Activated T-cell treated with anti-CD3 and anti-CD28 coated beads, Interleukin-2, amount 50 U/mL, for 24 hours (primary cell): Measurements from ENCODE around the gene CLK2.

ENCODE experiments used
- DNase-seq: peaks from one replicate; pipeline ENCODE4 v3.0.0-alpha.2; 2020
- H3K27ac Mint-ChIP-seq: 2 replicates; pipeline ENCODE4 v1.8.0; 2020; ENCODE audit warnings: mild to moderate bottlenecking, mixed read lengths
- H3K27me3 Mint-ChIP-seq: 2 replicates; pipeline ENCODE4 v1.8.0; 2020; ENCODE audit warnings: mixed read lengths
- H3K36me3 Mint-ChIP-seq: 2 replicates; pipeline ENCODE4 v1.8.0; 2020; ENCODE audit warnings: low read depth, mixed read lengths
- H3K4me1 Mint-ChIP-seq: 2 replicates; pipeline ENCODE4 v1.8.0; 2020; ENCODE audit warnings: low read depth, mixed read lengths
- H3K4me3 Mint-ChIP-seq: 2 replicates; pipeline ENCODE4 v1.8.0; 2020; ENCODE audit warnings: mild to moderate bottlenecking, moderate library complexity, mixed read lengths
- H3K9me3 Mint-ChIP-seq: 2 replicates; pipeline ENCODE4 v1.8.0; 2020; ENCODE audit warnings: mixed read lengths

The CLK2 gene

GRCh38 chr1:155273343-155274245, at the start of gene CLK2:
Gene CLK2, minus strand, starts transcription at chr1:155273504. Its CDS starts 2,527 bp downstream, at chr1:155270977.
- peak within 1 kb of the TSS; percentile 94 for H3K27ac Mint-ChIP-seq
- no peaks in the 10 kb centered on the region for H3K9me3 Mint-ChIP-seq
- peaks cover 47% of the 10 kb centered on the region for H3K4me1 Mint-ChIP-seq
- H3K27me3 Mint-ChIP-seq, result no peaks in the 10 kb centered on the region
- DNase-seq, result peak; percentile 97
- peak within 1 kb of the TSS; percentile 90 for H3K4me3 Mint-ChIP-seq
- H3K36me3 Mint-ChIP-seq, result peaks cover 42% of the 10 kb centered on the region

- H3K27ac Mint-ChIP-seq, result peak overlapping the region; percentile 63
- peaks cover 46% of the 10 kb centered on the region for H3K4me1 Mint-ChIP-seq
- H3K36me3 Mint-ChIP-seq, result peaks cover 61% of the 10 kb centered on the region
- peak overlapping the region; percentile 82 for H3K4me3 Mint-ChIP-seq
- H3K27me3 Mint-ChIP-seq, result no peaks in the 10 kb centered on the region
- no peaks in the 10 kb centered on the region for H3K9me3 Mint-ChIP-seq
- no peak for DNase-seq
Observed at GRCh38 chr1:155322571-155322952, 49.3 kb upstream of the CLK2 start.

- H3K9me3 Mint-ChIP-seq, result no peaks in the 10 kb centered on the region
- H3K27ac Mint-ChIP-seq, result peak overlapping the region; percentile 63
- peaks cover 40% of the 10 kb centered on the region for H3K4me1 Mint-ChIP-seq
- no peaks in the 10 kb centered on the region for H3K27me3 Mint-ChIP-seq
- peak overlapping the region; percentile 82 for H3K4me3 Mint-ChIP-seq
- DNase-seq, result no peak
- H3K36me3 Mint-ChIP-seq, result peaks cover 62% of the 10 kb centered on the region
Observed at GRCh38 chr1:155321639-155322503, 48.6 kb upstream of the CLK2 start.

- no peaks in the 10 kb centered on the region for H3K27me3 Mint-ChIP-seq
- H3K4me1 Mint-ChIP-seq, result peaks cover 37% of the 10 kb centered on the region
- no peaks in the 10 kb centered on the region for H3K9me3 Mint-ChIP-seq
- DNase-seq, result peak; percentile 85
- peak within 1 kb of the TSS; percentile 82 for H3K4me3 Mint-ChIP-seq
- peaks cover 63% of the 10 kb centered on the region for H3K36me3 Mint-ChIP-seq
- H3K27ac Mint-ChIP-seq, result peak within 1 kb of the TSS; percentile 70
Observed at GRCh38 chr1:155320661-155321617, 47.6 kb upstream of the CLK2 start, which contains the start of gene RUSC1. Gene RUSC1, plus strand, starts transcription at chr1:155320894. Its CDS starts 880 bp downstream, at chr1:155321774.

- Mint-ChIP-seq H3K27ac (peak overlapping the region; percentile 70), H3K27me3 (no peaks in the 10 kb centered on the region), H3K4me1 (peaks cover 31% of the 10 kb centered on the region), H3K4me3 (peak overlapping the region; percentile 82), H3K36me3 (peaks cover 65% of the 10 kb centered on the region), H3K9me3 (no peaks in the 10 kb centered on the region)
- DNase-seq, result no peak
Observed at GRCh38 chr1:155320252-155320651, 46.9 kb upstream of the CLK2 start.

GRCh38 chr1:155319536-155319935, 46.2 kb upstream of the CLK2 start:
- peaks cover 73% of the 10 kb centered on the region for H3K36me3 Mint-ChIP-seq
- H3K27ac Mint-ChIP-seq, result no peak overlapping the region

GRCh38 chr1:155318082-155318481, 44.8 kb upstream of the CLK2 start:
- Mint-ChIP-seq H3K4me3 (no peak overlapping the region), H3K27me3 (no peaks in the 10 kb centered on the region), H3K4me1 (peaks cover 36% of the 10 kb centered on the region), H3K36me3 (peaks cover 86% of the 10 kb centered on the region), H3K27ac (no peak overlapping the region), H3K9me3 (no peaks in the 10 kb centered on the region)
- no peak for DNase-seq

More at GRCh38 chr1:155319536-155319935, 46.2 kb upstream of the CLK2 start:
- Mint-ChIP-seq H3K27me3 (no peaks in the 10 kb centered on the region), H3K9me3 (no peaks in the 10 kb centered on the region), H3K4me3 (no peak overlapping the region), H3K4me1 (peaks cover 31% of the 10 kb centered on the region)
- no peak for DNase-seq

- Mint-ChIP-seq H3K27me3 (no peaks in the 10 kb centered on the region), H3K4me1 (peaks cover 36% of the 10 kb centered on the region), H3K9me3 (no peaks in the 10 kb centered on the region), H3K27ac (peak overlapping the region; percentile 22), H3K4me3 (no peak overlapping the region), H3K36me3 (peaks cover 91% of the 10 kb centered on the region)
- no peak for DNase-seq
Observed at GRCh38 chr1:155316922-155317321, 43.6 kb upstream of the CLK2 start.

GRCh38 chr1:155313261-155313660, 40.0 kb upstream of the CLK2 start:
- H3K4me1 Mint-ChIP-seq, result peaks cover 32% of the 10 kb centered on the region
- H3K4me3 Mint-ChIP-seq, result no peak overlapping the region
- peak overlapping the region; percentile 81 for H3K27ac Mint-ChIP-seq
- H3K9me3 Mint-ChIP-seq, result no peaks in the 10 kb centered on the region
- no peak for DNase-seq
- peaks cover 88% of the 10 kb centered on the region for H3K36me3 Mint-ChIP-seq
- no peaks in the 10 kb centered on the region for H3K27me3 Mint-ChIP-seq

- Mint-ChIP-seq H3K27me3 (no peaks in the 10 kb centered on the region), H3K4me1 (peaks cover 41% of the 10 kb centered on the region), H3K9me3 (no peaks in the 10 kb centered on the region), H3K36me3 (peaks cover 56% of the 10 kb centered on the region), H3K4me3 (peak overlapping the region; percentile 98), H3K27ac (peak overlapping the region; percentile 98)
- peak; percentile 36 for DNase-seq
Observed at GRCh38 chr1:155309423-155310021, 36.2 kb upstream of the CLK2 start.

GRCh38 chr1:155308493-155309422, 35.5 kb upstream of the CLK2 start, which contains the start of gene FDPS:
Gene FDPS, plus strand, starts transcription at chr1:155308866. Its CDS starts 924 bp downstream, at chr1:155309790.
- H3K4me3 Mint-ChIP-seq, result peak within 1 kb of the TSS; percentile 98
- no peaks in the 10 kb centered on the region for H3K9me3 Mint-ChIP-seq
- peak within 1 kb of the TSS; percentile 98 for H3K27ac Mint-ChIP-seq
- H3K36me3 Mint-ChIP-seq, result peaks cover 50% of the 10 kb centered on the region
- H3K27me3 Mint-ChIP-seq, result no peaks in the 10 kb centered on the region
- DNase-seq, result peak; percentile 94
- peaks cover 41% of the 10 kb centered on the region for H3K4me1 Mint-ChIP-seq

- Mint-ChIP-seq H3K9me3 (no peaks in the 10 kb centered on the region), H3K4me3 (peak overlapping the region; percentile 98), H3K27ac (peak overlapping the region; percentile 98), H3K36me3 (peaks cover 35% of the 10 kb centered on the region), H3K27me3 (no peaks in the 10 kb centered on the region), H3K4me1 (peaks cover 33% of the 10 kb centered on the region)
- no peak for DNase-seq
Observed at GRCh38 chr1:155307247-155307740, 34.0 kb upstream of the CLK2 start.
